ENCODE measurements around the gene KAT8.

DNA sequence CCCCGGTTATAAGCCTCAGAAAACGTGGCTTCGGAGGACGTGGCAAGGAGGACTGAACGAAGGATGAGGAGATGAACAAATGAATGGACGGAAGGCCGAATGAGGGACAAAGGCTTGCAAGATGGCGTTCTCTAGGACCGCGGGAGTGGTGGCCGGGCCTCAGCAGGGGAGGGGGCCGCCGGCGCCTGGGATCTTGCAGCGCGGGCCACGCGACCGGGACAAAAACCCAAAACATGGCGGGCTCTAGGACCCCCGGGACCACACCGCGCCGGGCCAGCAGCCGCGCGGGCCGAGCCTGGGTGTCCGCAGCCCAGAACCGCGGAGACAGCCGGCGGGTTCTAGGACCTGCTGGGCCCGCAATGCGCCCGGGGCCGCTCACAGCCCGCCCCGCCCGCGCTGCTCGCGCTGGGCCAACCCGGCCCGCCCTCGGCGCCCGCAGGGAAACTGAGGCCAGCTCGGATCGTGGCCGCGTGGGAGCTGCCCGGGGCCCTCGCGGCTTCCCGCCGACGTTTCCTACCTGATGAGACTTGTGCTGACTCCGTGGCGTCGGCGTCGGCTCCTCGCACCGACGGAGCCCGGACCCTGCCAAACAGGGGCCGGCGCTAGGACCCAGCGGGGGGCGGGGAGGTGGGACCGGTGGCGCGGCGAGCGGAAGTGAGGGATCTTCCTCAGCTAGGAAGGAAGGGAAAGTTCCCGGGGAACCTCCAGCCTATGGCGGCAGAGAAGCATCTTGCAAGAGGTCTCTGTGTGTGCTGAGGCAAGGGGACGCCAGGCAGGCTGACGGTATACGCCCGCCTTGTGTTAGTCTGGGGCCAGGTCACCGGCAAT is 44.1 kb upstream of the KAT8 start:
- TF ChIP-seq POLR2A (IDR thresholded peaks at IDR 0.05; ENCODE audit: low read depth, low read length) (peak; percentile 45; the same call in 1 of the 2 replicates), TAF1 (IDR thresholded peaks at IDR 0.05; ENCODE audit: low read depth, low read length) (peak; percentile 79), POLR2AphosphoS5 (IDR thresholded peaks at IDR 0.05; ENCODE audit: low read depth, low read length) (no peak; the same call in none of the 2 replicates), POU2F2 (IDR thresholded peaks at IDR 0.05; ENCODE audit: low read depth, low read length) (peak; percentile 23; the same call in 1 of the 2 replicates), SPI1 (IDR thresholded peaks at IDR 0.05; ENCODE audit: low read depth, low read length) (peak; percentile 74)

Data from GM12891 (cell line).